HG02981 (cell line): Measurements from ENCODE around the gene METTL13.

Source experiments
- ATAC-seq: cut with Tn5 transposase; IDR thresholded peaks from one replicate; pipeline ENCODE4 v1.9.1; 2021; ENCODE audit warnings: mild to moderate bottlenecking, moderate library complexity; ENCODE audit not compliant: unreplicated experiment

METTL13 gene

DNA sequence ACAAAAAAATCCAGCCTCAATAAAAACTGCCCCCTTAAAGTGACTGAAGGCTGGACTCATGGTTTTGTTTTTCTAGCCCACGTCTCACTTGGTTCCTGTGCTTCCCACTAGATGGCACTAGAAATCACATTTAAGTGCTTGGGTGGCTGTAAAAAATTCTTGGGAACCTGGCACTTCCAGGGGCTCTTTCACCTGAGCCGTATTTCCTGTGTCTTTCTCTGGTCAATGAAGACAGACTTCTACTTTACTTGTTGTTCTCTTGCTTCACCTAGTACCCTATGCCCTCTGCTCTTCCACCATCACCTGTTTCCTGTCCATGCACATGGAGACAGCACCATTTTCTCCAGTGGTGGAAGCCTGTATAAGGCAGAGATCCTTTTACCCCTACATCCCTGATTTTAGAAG, 20.0 kb downstream of the METTL13 start:
- ATAC-seq: no peak

DNA sequence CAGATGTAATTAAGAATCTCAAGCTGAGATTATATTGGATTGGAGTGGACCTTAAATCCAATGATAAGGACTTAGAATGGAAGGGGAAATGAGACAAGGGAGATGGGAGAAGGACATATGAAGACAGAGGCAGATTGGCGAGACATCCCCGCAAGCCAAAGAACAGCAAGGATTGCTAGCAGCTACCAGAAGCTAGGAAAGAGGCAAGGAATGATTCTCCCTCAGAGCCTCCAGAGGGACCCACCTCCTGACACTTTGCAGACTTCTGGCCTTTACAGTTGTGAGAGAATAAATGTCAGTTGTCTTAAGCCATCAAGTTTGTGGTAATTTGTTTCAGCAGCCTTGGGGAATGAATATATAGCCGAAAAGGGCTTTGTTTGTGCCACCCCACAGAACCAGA, 20.7 kb downstream of the METTL13 start:
- ATAC-seq: no peak

- no peak for ATAC-seq
These were observed 21.6 kb downstream of the METTL13 start for GRCh38 chr1:171803045-171803444.

GRCh38 chr1:171803461-171804022, 22.1 kb downstream of the METTL13 start:
- no peak for ATAC-seq

DNA sequence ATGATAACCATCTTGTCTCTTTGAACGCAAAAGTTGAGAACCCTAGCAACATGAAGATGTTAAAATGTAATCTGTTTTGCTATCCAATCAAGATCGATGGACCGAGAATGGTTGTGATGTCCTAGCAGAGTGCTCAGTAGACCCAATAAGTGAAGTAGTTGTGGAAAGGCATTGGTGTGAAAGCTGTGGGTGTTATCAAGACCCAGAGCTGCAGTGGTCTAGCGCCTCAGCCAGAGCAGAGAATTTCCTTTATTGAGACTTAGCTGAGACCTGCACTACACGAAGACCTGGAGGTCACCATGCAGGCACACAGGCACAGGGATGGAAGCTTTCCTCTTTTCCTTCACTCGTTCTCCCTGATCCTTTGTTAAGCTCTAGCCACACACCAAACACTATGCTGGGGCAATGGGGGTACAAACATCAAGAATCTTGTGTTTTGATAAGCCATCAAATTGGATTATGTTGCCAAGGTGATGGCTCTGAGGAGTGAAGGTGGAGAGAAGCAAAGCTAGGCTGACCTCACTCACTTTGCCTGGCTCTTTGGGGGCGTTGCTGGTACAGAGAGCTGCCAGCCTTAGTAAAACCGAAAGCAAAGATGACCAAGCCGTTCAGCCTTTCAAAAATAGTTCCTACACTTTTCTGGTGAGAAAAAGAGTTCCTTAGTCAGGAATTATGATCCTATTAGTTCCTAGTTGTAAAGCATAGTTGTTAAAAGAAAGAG, 24.1 kb downstream of the METTL13 start:
- peak; percentile 77 for ATAC-seq

GRCh38 chr1:171807556-171807955, 26.1 kb downstream of the METTL13 start:
- no peak for ATAC-seq

DNA sequence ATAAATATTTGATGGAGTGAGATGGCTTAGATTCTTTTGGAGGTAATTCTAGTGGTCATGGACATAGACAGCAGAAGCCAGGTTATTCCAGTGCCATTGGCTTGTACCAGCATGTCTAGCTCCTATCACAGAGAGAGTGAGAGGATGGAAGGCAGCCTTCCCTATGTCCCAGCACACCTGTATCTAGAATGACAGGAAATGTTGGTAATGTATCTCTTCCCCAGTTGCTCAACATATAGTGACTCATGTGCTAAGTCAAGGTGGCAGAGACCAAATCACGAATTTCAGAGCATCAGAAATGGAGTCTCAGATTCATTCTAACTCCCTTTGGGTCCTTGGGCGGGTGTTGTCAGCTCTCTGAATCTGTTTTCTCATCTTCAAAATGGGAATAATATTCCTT, 28.4 kb downstream of the METTL13 start:
- no peak for ATAC-seq

GRCh38 chr1:171811672-171812071, 30.2 kb downstream of the METTL13 start:
- ATAC-seq: no peak

- ATAC-seq: no peak
These were observed 33.2 kb downstream of the METTL13 start for GRCh38 chr1:171814692-171815091.

- no peak for ATAC-seq
These were observed 34.9 kb downstream of the METTL13 start for GRCh38 chr1:171816300-171816901.

DNA sequence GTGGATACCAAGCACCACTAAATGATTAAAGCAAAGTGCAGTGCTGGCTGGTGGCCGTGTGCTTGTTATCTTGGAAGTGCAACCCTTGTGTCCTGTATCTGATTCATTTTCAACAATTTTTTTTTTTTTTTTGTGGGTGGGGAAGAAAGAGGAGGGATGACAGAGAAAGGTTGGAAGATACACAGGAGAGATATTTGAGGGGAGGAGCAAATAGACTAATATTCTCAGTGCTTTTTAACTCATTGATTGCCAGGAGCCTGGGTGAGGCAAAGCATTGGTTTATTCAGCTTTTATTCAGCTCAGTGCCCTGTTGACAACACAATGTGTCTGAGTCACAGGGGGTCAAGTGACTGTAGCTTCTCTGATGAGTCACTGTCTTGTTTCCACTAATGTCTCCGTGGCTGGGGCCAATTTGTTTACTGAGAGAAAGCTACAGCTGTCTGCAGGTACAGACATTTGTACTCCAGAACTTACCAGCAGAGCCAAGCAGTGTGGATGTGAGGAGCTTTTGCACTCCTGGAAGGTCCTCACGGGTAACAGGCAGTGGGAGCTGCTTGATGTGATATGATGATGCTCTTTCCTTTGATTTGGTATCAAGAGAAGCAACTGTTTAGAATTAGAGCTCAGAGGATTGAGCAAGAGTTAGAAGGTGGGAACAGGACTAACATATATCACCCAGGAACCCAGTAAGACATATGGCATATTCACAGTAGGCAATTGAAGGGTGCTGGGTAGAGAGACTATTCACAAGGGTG, 36.2 kb downstream of the METTL13 start:
- peak; percentile 51 for ATAC-seq

- ATAC-seq: no peak
These were observed 38.5 kb downstream of the METTL13 start for GRCh38 chr1:171819946-171820345.

GRCh38 chr1:171826973-171827372, 45.5 kb downstream of the METTL13 start:
- ATAC-seq: no peak

- ATAC-seq: no peak
These were observed 47.3 kb downstream of the METTL13 start for GRCh38 chr1:171828794-171829193.

DNA sequence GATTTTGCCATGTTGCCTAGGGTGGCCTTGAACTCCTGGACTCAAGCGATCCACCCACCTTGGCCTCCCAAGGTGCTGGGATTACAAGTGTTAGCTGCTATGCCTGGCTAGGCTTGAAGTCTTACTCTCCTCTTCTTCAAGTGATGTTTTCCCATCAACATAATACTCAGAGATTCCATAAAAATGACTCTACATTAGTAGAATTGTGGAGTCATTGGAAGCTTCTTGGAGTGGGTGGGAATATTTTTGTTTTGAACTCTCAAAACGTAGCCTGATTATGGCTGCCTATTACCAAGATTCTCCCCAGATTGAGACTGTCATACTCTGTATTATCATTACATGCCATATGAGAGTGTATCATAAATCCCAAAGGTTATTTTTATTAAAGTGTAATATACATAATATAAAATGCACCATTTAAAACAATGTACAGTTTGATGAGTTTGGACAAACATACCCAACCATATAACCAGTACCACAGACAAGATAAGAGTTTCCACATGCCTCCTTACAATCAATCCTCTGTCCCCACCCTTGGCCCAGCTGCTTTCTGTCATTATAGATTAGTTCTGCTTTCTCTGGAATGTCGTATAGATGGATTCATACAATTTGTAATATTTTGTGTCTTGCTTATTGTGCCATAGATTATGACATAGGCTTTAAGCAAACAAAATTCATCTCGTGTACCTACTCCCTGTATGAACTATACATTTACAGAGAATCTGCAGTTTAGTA, 51.8 kb downstream of the METTL13 start:
- ATAC-seq: no peak

GRCh38 chr1:171834821-171835220, 53.4 kb downstream of the METTL13 start:
- no peak for ATAC-seq

DNA sequence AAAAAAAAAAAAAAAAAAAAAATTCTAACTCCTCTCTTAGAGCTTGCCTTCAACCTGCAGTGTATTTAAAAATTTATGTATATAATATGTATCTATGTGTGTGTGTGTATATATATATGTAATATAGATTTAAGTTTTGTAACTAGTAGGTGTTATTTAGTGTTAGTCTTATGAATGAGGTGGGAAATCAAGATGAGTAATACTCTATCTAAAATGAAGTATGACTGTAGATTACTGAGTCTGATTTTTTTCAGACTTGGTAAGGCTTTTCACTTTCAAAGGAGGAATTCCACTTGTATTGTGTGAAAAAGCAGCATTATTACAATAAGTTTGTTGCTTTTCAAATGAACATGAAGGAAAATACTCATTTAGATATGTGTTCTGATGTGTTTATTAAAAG, 54.4 kb downstream of the METTL13 start:
- no peak for ATAC-seq

- ATAC-seq: peak; percentile 90
These were observed 59.8 kb downstream of the METTL13 start, which contains the start of gene DNM3 for GRCh38 chr1:171841050-171841910. TSS of gene DNM3 (plus strand) at chr1:171841498. CDS start at chr1:171841657, 159 bp downstream.

DNA sequence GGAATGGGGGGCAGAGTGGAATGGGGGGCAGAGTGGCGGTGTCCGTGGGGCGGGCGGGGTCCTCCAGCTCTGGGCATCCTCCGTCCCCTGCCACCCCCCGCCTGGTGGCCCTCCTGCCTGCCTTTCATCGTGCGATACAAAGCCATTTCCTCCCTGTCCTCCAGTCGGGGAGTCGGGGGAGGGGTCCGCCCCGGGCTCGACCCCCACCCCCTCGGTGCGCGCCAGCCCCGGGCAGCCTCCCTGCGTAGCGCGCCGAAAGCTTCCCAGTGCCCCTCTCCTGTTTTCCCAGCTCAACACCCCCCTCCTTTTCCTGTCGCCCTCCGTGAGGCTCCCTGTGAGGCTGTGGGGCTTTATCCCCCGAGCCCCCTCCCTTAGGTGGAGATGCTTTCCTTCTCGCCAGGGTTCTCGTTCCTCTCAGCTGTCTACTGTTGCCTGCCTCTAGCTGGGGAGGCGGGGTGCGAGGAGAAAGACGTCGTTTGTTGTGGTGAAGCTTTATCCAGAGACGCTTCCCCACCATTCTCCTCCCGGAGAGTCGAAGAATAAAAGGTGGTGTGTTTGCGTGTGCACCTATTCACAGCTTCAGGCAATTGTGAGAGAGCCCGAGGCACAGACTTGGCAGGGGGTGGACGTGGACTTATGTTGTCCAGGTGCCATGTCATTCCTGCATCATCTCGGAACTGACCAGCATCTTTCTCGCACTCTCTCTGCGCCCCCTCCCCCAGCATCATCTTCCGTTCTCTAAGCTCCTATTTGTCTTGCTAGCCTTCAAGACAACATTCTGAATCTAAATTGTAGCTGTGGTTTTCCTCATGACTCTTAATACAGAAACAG, 60.7 kb downstream of the METTL13 start:
- no peak for ATAC-seq
